ENCODE measurements around the gene ABCD2.

- TF ChIP-seq EZH2 (optimal IDR thresholded peaks at IDR 0.05; ENCODE audit: low read depth, low read length) = no peak
- TF ChIP-seq, protein P1, sequence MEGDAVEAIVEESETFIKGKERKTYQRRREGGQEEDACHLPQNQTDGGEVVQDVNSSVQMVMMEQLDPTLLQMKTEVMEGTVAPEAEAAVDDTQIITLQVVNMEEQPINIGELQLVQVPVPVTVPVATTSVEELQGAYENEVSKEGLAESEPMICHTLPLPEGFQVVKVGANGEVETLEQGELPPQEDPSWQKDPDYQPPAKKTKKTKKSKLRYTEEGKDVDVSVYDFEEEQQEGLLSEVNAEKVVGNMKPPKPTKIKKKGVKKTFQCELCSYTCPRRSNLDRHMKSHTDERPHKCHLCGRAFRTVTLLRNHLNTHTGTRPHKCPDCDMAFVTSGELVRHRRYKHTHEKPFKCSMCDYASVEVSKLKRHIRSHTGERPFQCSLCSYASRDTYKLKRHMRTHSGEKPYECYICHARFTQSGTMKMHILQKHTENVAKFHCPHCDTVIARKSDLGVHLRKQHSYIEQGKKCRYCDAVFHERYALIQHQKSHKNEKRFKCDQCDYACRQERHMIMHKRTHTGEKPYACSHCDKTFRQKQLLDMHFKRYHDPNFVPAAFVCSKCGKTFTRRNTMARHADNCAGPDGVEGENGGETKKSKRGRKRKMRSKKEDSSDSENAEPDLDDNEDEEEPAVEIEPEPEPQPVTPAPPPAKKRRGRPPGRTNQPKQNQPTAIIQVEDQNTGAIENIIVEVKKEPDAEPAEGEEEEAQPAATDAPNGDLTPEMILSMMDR (IDR thresholded peaks at IDR 0.05; ENCODE audit: low read length) = no peak
- no peak for TF ChIP-seq EZH2phosphoT487 (IDR thresholded peaks at IDR 0.05; ENCODE audit: low read length)
These were observed 18.6 kb upstream of the ABCD2 start for GRCh38 chr12:39638178-39638577.
